GM18951 (cell line): ENCODE results near the gene SLC7A14.

Experiments
- POLR2A ChIP-seq: IDR thresholded peaks from 4 replicates; pipeline ENCODE4 v1.6.1; 2011; ENCODE audit warnings: mild to moderate bottlenecking; ENCODE audit not compliant: insufficient read length, insufficient read depth; ENCODE audit errors: extremely low read depth
- in situ Hi-C: fragments of 300-500 bp; cut with MboI; formaldehyde crosslinking; loops from one replicate; pipeline ENCODE4 v1.12.0; 2022; ENCODE audit warnings: low sequenced_read_pairs, mixed read lengths, inconsistent platforms; ENCODE audit not compliant: unreplicated experiment

The SLC7A14 gene

DNA sequence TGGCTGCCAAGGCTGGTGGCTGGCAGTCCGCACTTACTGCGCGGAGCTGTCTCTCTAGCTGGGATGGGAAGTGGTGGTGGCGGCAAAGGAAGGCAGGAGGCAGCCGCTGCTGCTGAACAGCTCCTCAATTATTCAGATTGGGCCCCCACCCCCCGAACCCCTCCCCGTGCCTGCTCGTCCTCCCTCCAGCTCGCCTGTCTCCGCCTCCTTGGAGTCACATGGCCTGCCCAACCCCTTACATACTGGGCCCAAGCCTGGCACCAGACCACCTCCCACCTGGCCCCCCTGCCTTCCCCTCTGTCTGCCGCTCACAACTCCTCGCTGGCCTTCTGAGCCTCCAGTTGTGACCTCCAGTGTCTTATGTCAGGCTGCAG, at the start of gene SLC7A14:
Gene SLC7A14, minus strand, starts transcription at position 139 of the 374 bp plus-strand sequence. CDS start 59,139 bp downstream, outside the sequence.
- TF ChIP-seq POLR2A = no peak
- in situ Hi-C loops = no loop called here

- in situ Hi-C loops = no loop called here
- TF ChIP-seq POLR2A = no peak
Observed at GRCh38 chr3:170635385-170635735, 49.5 kb upstream of the SLC7A14 start.

GRCh38 chr3:170634663-170635384, 48.9 kb upstream of the SLC7A14 start:
- no peak for TF ChIP-seq POLR2A
- in situ Hi-C loops = no loop called here

- in situ Hi-C loops = no loop called here
- no peak for TF ChIP-seq POLR2A
Observed at GRCh38 chr3:170633573-170633972, 47.7 kb upstream of the SLC7A14 start.

GRCh38 chr3:170632780-170633179, 46.9 kb upstream of the SLC7A14 start:
- no peak for TF ChIP-seq POLR2A

GRCh38 chr3:170631755-170632488, 46.0 kb upstream of the SLC7A14 start:
- in situ Hi-C loops = no loop called here
- TF ChIP-seq POLR2A = no peak

More at GRCh38 chr3:170632780-170633179, 46.9 kb upstream of the SLC7A14 start:
- in situ Hi-C loops = no loop called here

DNA sequence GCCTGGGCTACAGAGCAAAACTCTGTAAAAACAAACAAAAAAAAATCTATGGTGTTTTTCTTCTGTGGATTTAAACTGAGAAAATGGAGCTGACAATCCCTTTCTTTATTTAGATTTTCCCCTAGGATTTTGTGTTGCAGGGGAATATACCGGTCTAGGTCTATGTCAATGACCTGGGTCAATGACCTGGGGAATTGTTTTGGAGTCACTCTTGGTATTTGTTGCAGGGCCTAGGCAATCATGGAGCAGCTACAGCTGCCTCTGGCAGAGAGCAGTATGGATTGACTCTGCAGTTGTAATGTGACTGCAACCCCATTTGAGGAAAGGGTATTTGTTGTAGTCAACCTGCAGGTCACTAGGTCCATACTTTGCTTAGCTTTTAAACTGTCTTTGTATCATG, 37.6 kb upstream of the SLC7A14 start:
- in situ Hi-C loops = no loop called here
- TF ChIP-seq POLR2A = no peak

- in situ Hi-C loops = no loop called here
- no peak for TF ChIP-seq POLR2A
Observed at GRCh38 chr3:170622369-170623159, 36.7 kb upstream of the SLC7A14 start.

GRCh38 chr3:170621256-170621655, 35.4 kb upstream of the SLC7A14 start:
- TF ChIP-seq POLR2A = no peak
- in situ Hi-C loops = no loop called here

DNA sequence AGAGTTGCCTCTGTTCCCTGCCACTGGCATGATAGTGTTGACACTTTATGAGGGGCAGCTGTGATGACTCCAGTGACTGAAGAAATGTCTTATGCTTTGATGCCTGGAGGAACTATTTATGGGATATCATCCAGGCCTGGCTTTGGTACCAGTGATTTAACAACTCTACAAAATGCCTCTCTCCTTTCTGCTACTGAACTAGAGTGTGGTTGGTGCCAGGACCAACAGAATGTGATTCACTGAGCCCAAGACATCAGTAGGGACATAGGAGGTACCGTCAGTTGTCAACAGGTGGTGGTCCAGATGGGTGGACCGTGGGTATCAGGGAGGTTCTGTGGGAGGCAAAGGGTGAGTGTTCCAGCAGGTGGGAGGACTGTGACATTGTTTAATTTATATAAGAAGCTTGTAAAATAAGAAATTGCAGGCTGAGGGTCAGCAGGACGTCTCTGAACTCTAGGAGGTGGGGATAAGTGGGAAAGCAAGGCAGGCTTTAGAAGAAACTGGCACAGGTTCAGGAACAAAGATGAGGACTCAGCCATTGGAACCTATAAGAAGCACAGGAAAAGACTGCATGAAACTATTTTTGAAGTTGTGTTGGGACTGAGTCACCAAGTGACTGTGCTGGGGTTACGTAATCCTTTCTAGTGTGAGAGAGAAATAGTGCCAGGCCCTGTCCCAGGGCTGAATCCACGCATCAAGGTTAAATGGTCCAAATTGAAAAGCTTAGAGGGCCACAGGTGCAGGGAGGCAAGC, 28.5 kb upstream of the SLC7A14 start:
- in situ Hi-C loops = no loop called here

DNA sequence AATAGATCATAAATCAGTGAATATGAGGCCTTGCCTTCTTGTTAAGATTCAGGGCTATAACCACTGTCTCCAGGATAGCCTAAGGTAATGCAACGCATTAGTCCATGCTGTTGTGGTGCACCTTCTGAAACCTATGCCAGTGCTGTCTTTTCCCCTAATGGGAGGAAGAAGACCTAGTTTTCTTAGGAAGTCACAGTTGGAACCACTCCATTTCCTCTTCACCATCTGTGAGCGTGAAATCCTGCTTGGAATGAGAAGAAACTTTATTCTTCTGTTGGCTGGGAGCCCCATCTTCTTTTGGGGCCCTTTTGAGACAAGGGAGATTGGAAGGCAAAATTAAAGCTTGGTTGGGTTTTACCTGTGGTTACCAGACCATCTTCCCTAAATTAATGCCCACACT, 25.9 kb upstream of the SLC7A14 start:
- no peak for TF ChIP-seq POLR2A
- in situ Hi-C loops = no loop called here

More for the DNA sequence above, 28.5 kb upstream of the SLC7A14 start:
- TF ChIP-seq POLR2A = no peak

- in situ Hi-C loops = no loop called here
- TF ChIP-seq POLR2A = no peak
Observed at GRCh38 chr3:170610321-170610884, 24.5 kb upstream of the SLC7A14 start.

GRCh38 chr3:170608475-170608874, 22.6 kb upstream of the SLC7A14 start:
- TF ChIP-seq POLR2A = no peak
- in situ Hi-C loops = no loop called here

GRCh38 chr3:170606675-170607074, 20.8 kb upstream of the SLC7A14 start:
- in situ Hi-C loops = no loop called here
- no peak for TF ChIP-seq POLR2A
